Measurements from ENCODE around the gene ARL16. TPM values are rescaled to one million over a fixed set of nuclear protein-coding genes. Genes with fewer than 3 reads are reported as not detected.

Gene ARL16
- total and polyA plus RNA-seq, 2 of the 4 experiments (the other 2 are of a cell fraction), result 51.1 to 77.9 TPM

GRCh38 chr17:81696218-81696941, 12.8 kb upstream of the ARL16 start:
- Histone ChIP-seq H3K9me3 (ENCODE audit: control insufficient read depth, insufficient read depth, low read length) (no peaks in the 10 kb centered on the region), H2BK120ac (ENCODE audit: low read depth, low read length) (no peak overlapping the region), H2BK5ac (ENCODE audit: low read depth, low read length, poor library complexity, severe bottlenecking) (no peak overlapping the region), H4K8ac (ENCODE audit: low read depth in 2 of 2, low read length in 2 of 2) (no peak overlapping the region), H4K20me1 (ENCODE audit: insufficient read depth, low read length) (peaks cover 66% of the 10 kb centered on the region), H3K56ac (ENCODE audit: extremely low read depth, insufficient read depth, low read length) (no peak overlapping the region), H2AK5ac (ENCODE audit: low read depth, low read length) (no peak overlapping the region), H2AFZ (replicated peaks; ENCODE audit: low read length, poor library complexity) (no peak overlapping the region), H3K9ac (ENCODE audit: low read depth, low read length) (no peak overlapping the region), H3K14ac (replicated peaks; ENCODE audit: low read depth, low read length) (no peak overlapping the region), H3K4me1 (ENCODE audit: control insufficient read depth, insufficient read depth, low read length) (no peaks in the 10 kb centered on the region), H3K4ac (ENCODE audit: low read depth, low read length) (no peak overlapping the region), H2BK15ac (ENCODE audit: low read depth, low read length) (no peak overlapping the region), H3K4me2 (ENCODE audit: low read depth, low read length) (no peak overlapping the region), H3K79me1 (ENCODE audit: low read depth in 1 of 2, low read length in 2 of 2) (peaks cover 7 to 51% of the 10 kb centered on the region in 2 experiments), H3K18ac (ENCODE audit: low read depth, low read length) (no peak overlapping the region), H3K27ac (ENCODE audit: insufficient read depth, low read length) (no peak overlapping the region), H3K36me3 (ENCODE audit: control insufficient read depth, insufficient read depth, low read length) (peaks cover 74% of the 10 kb centered on the region), H4K5ac (ENCODE audit: low read depth, low read length) (no peak overlapping the region), H3K23ac (ENCODE audit: low read depth, low read length) (no peak overlapping the region), H2BK20ac (ENCODE audit: low read depth, low read length) (no peak overlapping the region), H2AK9ac (replicated peaks; ENCODE audit: low read depth, low read length, poor library complexity) (no peak overlapping the region), H3K4me3 (ENCODE audit: insufficient read depth, low read depth, low read length) (no peak overlapping the region), H3K27me3 (ENCODE audit: control insufficient read depth, insufficient read depth, low read length) (no peaks in the 10 kb centered on the region), H4K91ac (ENCODE audit: insufficient read depth, low read depth, low read length) (no peak overlapping the region), H3K9me1 (ENCODE audit: insufficient read depth, low read length) (no peaks in the 10 kb centered on the region)
- DNase-seq, result no peak
- TF ChIP-seq MAFK (IDR thresholded peaks at IDR 0.05; ENCODE audit: low read depth, low read length) (no peak), USF2 (IDR thresholded peaks at IDR 0.05; ENCODE audit: low read depth, low read length) (no peak), BHLHE40 (IDR thresholded peaks at IDR 0.05; ENCODE audit: low read depth, low read length) (no peak), RCOR1 (IDR thresholded peaks at IDR 0.05; ENCODE audit: insufficient replicate concordance, low read length) (no peak), CHD1 (IDR thresholded peaks at IDR 0.05; ENCODE audit: low read depth, low read length) (no peak), RFX5 (IDR thresholded peaks at IDR 0.05; ENCODE audit: low read depth, low read length) (no peak), POLR2A (IDR thresholded peaks at IDR 0.05; ENCODE audit: low read depth, low read length) (no peak)
- no TSS peak for BruUV-seq (replicated peaks)
- dilution Hi-C loops (cut with HindIII; ENCODE audit: low sequenced_read_pairs, unreplicated experiment) (no loop called here), intact Hi-C loops (cut with micrococcal nuclease) (no loop called here), in situ Hi-C loops (cut with MboI; ENCODE audit: low sequenced_read_pairs) (no loop called here)
- ChIA-PET POLR2A (ENCODE audit: unreplicated experiment) (no interaction called here), CTCF (no interaction called here)
- no peak for ATAC-seq (ENCODE audit: low read depth)
- 96% methylated on average over 27 of the region's 40 CpGs; no CpG with 5 or more reads in 1 of the 2 experiments for WGBS, 2 experiments (ENCODE audit: extremely low coverage in 2 of 2, insufficient read length in 1 of 2)

All from IMR-90 (cell line).